Measurements from ENCODE around the gene HTRA3.

The HTRA3 gene

GRCh38 chr4:8350841-8351461 lies 81.4 kb downstream of the HTRA3 start:
- H3K9me3 ChIP-seq (ENCODE audit: control insufficient read depth in 2 of 2, low read length in 2 of 2), result no peaks in the 10 kb centered on the region
- H3K4me1 ChIP-seq (ENCODE audit: control insufficient read depth, insufficient read depth, low read length), result peaks cover 11% of the 10 kb centered on the region
- H3K36me3 ChIP-seq (ENCODE audit: control insufficient read depth in 2 of 2, insufficient read depth in 2 of 2, low read length in 2 of 2), result no peaks in the 10 kb centered on the region
- H3K4me3 ChIP-seq (ENCODE audit: low read length in 2 of 2), result no peak overlapping the region
- H3K9ac ChIP-seq (ENCODE audit: low read length in 2 of 2), result no peak overlapping the region
- H3K27ac ChIP-seq (ENCODE audit: low read length), result no peak overlapping the region
- H3K27me3 ChIP-seq (ENCODE audit: control insufficient read depth in 1 of 2, insufficient read depth in 2 of 2, low read length in 2 of 2), result no peaks in the 10 kb centered on the region

DNA sequence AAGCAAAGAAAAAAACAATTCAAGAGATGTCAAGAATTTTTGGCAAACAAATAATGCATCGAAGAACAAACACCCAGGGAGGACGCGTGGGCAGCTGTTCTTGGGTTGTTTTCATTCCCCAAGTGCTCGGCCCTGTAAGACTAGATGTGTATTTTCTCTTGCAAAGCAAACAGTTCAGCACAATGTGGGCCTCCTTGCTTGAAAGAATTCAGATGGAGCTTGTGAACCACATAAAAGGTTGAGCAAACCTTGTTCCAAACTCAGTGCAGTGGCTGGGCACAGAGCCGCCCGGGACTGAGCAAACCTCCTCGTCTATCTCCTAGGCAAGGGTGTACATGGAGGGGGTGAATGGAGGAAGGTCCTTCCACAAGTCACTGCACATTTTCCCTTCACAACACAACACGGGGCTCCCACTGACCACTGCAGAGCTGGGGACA lies 82.4 kb downstream of the HTRA3 start:
- H3K4me3 ChIP-seq (ENCODE audit: low read length in 2 of 2), result no peak overlapping the region
- H3K36me3 ChIP-seq (ENCODE audit: control insufficient read depth in 2 of 2, insufficient read depth in 2 of 2, low read length in 2 of 2), result no peaks in the 10 kb centered on the region
- no peaks in the 10 kb centered on the region for H3K9me3 ChIP-seq (ENCODE audit: control insufficient read depth in 2 of 2, low read length in 2 of 2)
- H3K4me1 ChIP-seq (ENCODE audit: control insufficient read depth, insufficient read depth, low read length), result peaks cover 16% of the 10 kb centered on the region
- peak overlapping the region; percentile 6 for H3K27ac ChIP-seq (ENCODE audit: low read length)
- peak overlapping the region in 1 of 2 donors; percentile 2 for H3K9ac ChIP-seq (ENCODE audit: low read length in 2 of 2)
- no peaks in the 10 kb centered on the region for H3K27me3 ChIP-seq (ENCODE audit: control insufficient read depth in 1 of 2, insufficient read depth in 2 of 2, low read length in 2 of 2)

DNA sequence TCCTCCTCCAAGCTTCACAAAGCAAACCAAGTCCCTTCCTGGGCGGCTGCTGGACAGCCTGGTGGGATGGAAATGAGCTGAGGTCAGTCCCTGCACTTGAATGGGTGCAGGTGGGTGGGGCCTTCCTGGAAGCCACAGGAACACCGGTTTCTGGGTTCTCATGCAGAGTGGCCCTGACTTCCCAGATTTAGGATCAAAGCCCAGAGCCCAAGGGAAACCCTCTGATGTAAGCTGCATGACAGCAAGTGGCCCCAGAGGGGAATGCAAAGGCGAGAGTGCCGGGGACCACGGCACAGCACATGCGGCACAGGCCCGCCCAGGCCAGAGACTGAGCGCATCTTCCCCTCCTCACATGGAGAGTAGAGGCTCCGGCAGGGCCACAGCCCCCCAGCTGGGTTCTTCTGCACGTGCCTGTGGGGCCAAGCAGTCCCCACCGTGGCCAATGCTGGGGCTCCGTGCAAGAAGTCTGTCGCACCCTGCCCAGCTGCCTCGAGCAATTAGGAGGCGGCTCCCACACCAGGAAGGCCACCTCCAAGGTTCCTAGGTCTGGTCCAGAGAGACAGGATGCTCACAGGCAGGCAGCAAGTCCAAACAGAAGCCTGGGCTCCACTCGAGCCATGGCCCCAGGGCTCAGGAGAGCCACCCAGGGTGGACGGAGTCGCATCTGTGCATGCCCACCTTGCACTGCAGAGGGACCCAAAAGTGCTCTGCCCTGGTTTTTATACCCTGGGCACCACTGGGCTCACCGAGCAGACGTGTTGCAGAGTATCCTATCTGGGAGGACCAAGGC lies 83.0 kb downstream of the HTRA3 start:
- Histone ChIP-seq H3K9ac (ENCODE audit: low read length in 2 of 2) (no peak overlapping the region), H3K4me1 (ENCODE audit: control insufficient read depth, insufficient read depth, low read length) (peaks cover 16% of the 10 kb centered on the region), H3K36me3 (ENCODE audit: control insufficient read depth in 2 of 2, insufficient read depth in 2 of 2, low read length in 2 of 2) (no peaks in the 10 kb centered on the region), H3K4me3 (ENCODE audit: low read length in 2 of 2) (no peak overlapping the region), H3K27me3 (ENCODE audit: control insufficient read depth in 1 of 2, insufficient read depth in 2 of 2, low read length in 2 of 2) (no peaks in the 10 kb centered on the region), H3K9me3 (ENCODE audit: control insufficient read depth in 2 of 2, low read length in 2 of 2) (no peaks in the 10 kb centered on the region), H3K27ac (ENCODE audit: low read length) (no peak overlapping the region)

GRCh38 chr4:8353158-8353669 lies 83.7 kb downstream of the HTRA3 start:
- Histone ChIP-seq H3K4me3 (ENCODE audit: low read length in 2 of 2) (no peak overlapping the region), H3K36me3 (ENCODE audit: control insufficient read depth in 2 of 2, insufficient read depth in 2 of 2, low read length in 2 of 2) (no peaks in the 10 kb centered on the region), H3K27me3 (ENCODE audit: control insufficient read depth in 1 of 2, insufficient read depth in 2 of 2, low read length in 2 of 2) (no peaks in the 10 kb centered on the region), H3K27ac (ENCODE audit: low read length) (no peak overlapping the region), H3K9ac (ENCODE audit: low read length in 2 of 2) (no peak overlapping the region), H3K4me1 (ENCODE audit: control insufficient read depth, insufficient read depth, low read length) (peaks cover 16% of the 10 kb centered on the region), H3K9me3 (ENCODE audit: control insufficient read depth in 2 of 2, low read length in 2 of 2) (no peaks in the 10 kb centered on the region)

DNA sequence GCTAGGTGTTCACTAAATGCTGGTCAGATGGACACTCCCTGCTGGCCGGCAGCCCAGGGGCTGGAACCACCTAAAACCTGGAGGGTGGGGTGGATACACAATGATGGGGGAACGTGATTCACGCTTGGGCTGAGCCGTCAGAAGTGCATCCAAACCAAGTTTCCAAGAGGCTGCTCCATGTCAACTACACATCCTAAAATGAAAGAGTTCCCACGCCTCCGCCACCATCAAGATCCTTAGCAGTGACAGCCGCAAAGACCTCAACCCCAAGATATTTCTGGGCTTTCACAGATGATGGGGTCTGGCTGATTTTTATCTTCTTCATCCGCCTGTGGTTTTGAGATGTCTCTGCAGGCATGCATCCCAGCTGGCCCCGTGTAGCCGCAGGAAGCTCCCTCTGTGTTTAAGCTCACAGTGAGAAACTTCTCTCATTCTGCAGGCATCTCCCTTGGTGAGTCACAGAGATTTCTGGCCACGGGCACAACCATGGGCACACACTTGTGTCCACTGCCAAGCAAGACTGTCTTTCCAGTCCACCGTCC lies 84.4 kb downstream of the HTRA3 start:
- Histone ChIP-seq H3K9me3 (ENCODE audit: control insufficient read depth in 2 of 2, low read length in 2 of 2) (no peaks in the 10 kb centered on the region), H3K27me3 (ENCODE audit: control insufficient read depth in 1 of 2, insufficient read depth in 2 of 2, low read length in 2 of 2) (no peaks in the 10 kb centered on the region), H3K27ac (ENCODE audit: low read length) (no peak overlapping the region), H3K4me3 (ENCODE audit: low read length in 2 of 2) (no peak overlapping the region), H3K36me3 (ENCODE audit: control insufficient read depth in 2 of 2, insufficient read depth in 2 of 2, low read length in 2 of 2) (no peaks in the 10 kb centered on the region), H3K9ac (ENCODE audit: low read length in 2 of 2) (no peak overlapping the region), H3K4me1 (ENCODE audit: control insufficient read depth, insufficient read depth, low read length) (peaks cover 16% of the 10 kb centered on the region)

GRCh38 chr4:8355306-8355705 lies 85.8 kb downstream of the HTRA3 start:
- H3K4me3 ChIP-seq (ENCODE audit: low read length in 2 of 2), result no peak overlapping the region
- no peaks in the 10 kb centered on the region for H3K9me3 ChIP-seq (ENCODE audit: control insufficient read depth in 2 of 2, low read length in 2 of 2)
- H3K27me3 ChIP-seq (ENCODE audit: control insufficient read depth in 1 of 2, insufficient read depth in 2 of 2, low read length in 2 of 2), result no peaks in the 10 kb centered on the region
- no peak overlapping the region for H3K27ac ChIP-seq (ENCODE audit: low read length)
- H3K36me3 ChIP-seq (ENCODE audit: control insufficient read depth in 2 of 2, insufficient read depth in 2 of 2, low read length in 2 of 2), result no peaks in the 10 kb centered on the region
- peaks cover 16% of the 10 kb centered on the region for H3K4me1 ChIP-seq (ENCODE audit: control insufficient read depth, insufficient read depth, low read length)
- peak overlapping the region in 1 of 2 donors; percentile 18 for H3K9ac ChIP-seq (ENCODE audit: low read length in 2 of 2)

GRCh38 chr4:8355864-8356565 lies 86.5 kb downstream of the HTRA3 start:
- Histone ChIP-seq H3K9ac (ENCODE audit: low read length in 2 of 2) (peak overlapping the region in 1 of 2 donors; percentile 18), H3K9me3 (ENCODE audit: control insufficient read depth in 2 of 2, low read length in 2 of 2) (no peaks in the 10 kb centered on the region), H3K27ac (ENCODE audit: low read length) (no peak overlapping the region), H3K36me3 (ENCODE audit: control insufficient read depth in 2 of 2, insufficient read depth in 2 of 2, low read length in 2 of 2) (no peaks in the 10 kb centered on the region), H3K27me3 (ENCODE audit: control insufficient read depth in 1 of 2, insufficient read depth in 2 of 2, low read length in 2 of 2) (no peaks in the 10 kb centered on the region), H3K4me3 (ENCODE audit: low read length in 2 of 2) (no peak overlapping the region), H3K4me1 (ENCODE audit: control insufficient read depth, insufficient read depth, low read length) (peaks cover 16% of the 10 kb centered on the region)

Data from stomach smooth muscle (tissue), 2 donors.